ENCODE data around the gene HK2. TPM values are rescaled to one million over a fixed set of nuclear protein-coding genes. Genes with fewer than 3 reads are reported as not detected.

The HK2 gene
- total RNA-seq = 34.5 and 40.1 TPM in 2 replicates

GRCh38 chr2:74833418-74834233 lies at the start of gene HK2:
TSS of gene HK2 (plus strand) at chr2:74834127. CDS start at chr2:74834581, 454 bp downstream.

Other genes with a start within 250 kb of the HK2 start
- gene M1AP, start 185.8 kb upstream of the HK2 start, total RNA-seq = 0.56 and 0.63 TPM in 2 replicates
- gene SEMA4F, start 179.9 kb upstream of the HK2 start, total RNA-seq = 8.2 and 12.7 TPM in 2 replicates
- gene POLE4, start 124.5 kb downstream of the HK2 start, total RNA-seq = 41.9 and 45.6 TPM in 2 replicates